Neural cell (in vitro differentiated cells): ENCODE data around the gene ATG2B.
"Not testable (repeated sequence)": the region's sequence is repeated elsewhere in the genome, so short reads cannot be mapped to it uniquely, and the experiment has no call there.

Source experiments
- EP300 ChIP-seq: fragments of 450-650 bp; conservative IDR thresholded peaks from 2 replicates; pipeline ENCODE4 v1.6.1; 2014; ENCODE audit warnings: antibody characterized with exemption, mild to moderate bottlenecking, moderate library complexity; ENCODE audit not compliant: poor library complexity, severe bottlenecking
- TF ChIP-seq, protein P1 (sequence below): fragments of 450-650 bp; IDR thresholded peaks from 2 replicates; pipeline ENCODE4 v1.5.1; 2014; ENCODE audit warnings: antibody characterized with exemption, mild to moderate bottlenecking, moderate library complexity; ENCODE audit not compliant: poor library complexity, severe bottlenecking

DNA sequence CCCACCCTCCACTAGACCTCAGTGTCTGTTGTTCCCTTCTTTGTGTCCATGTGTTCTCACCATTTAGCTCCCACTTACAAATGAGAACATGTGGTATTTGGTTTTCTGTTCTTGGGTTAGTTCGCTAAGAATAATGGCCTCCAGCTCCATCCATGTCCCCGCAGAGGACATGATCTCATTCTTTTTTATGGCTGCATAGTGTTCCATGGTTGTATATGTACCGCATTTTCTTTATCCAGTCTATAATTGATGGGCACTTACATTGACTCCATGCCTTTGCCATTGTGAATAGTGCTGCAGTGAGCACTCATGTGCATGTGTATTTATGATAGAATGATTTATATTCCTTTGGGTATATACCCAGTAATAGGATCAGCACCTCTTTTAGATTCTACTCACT lies 118.1 kb downstream of the ATG2B start:
- TF ChIP-seq, protein P1, sequence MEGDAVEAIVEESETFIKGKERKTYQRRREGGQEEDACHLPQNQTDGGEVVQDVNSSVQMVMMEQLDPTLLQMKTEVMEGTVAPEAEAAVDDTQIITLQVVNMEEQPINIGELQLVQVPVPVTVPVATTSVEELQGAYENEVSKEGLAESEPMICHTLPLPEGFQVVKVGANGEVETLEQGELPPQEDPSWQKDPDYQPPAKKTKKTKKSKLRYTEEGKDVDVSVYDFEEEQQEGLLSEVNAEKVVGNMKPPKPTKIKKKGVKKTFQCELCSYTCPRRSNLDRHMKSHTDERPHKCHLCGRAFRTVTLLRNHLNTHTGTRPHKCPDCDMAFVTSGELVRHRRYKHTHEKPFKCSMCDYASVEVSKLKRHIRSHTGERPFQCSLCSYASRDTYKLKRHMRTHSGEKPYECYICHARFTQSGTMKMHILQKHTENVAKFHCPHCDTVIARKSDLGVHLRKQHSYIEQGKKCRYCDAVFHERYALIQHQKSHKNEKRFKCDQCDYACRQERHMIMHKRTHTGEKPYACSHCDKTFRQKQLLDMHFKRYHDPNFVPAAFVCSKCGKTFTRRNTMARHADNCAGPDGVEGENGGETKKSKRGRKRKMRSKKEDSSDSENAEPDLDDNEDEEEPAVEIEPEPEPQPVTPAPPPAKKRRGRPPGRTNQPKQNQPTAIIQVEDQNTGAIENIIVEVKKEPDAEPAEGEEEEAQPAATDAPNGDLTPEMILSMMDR, result not testable (repeated sequence)
- TF ChIP-seq EP300, result not testable (repeated sequence)
